T-helper 22 cell (primary cell): Measurements from ENCODE around the gene LPA.
"Not testable (repeated sequence)": the region's sequence is repeated elsewhere in the genome, so short reads cannot be mapped to it uniquely, and the experiment has no call there.

Experiments used
- DNase-seq: peaks from one replicate; pipeline ENCODE4 v3.0.0-alpha.2; 2020; ENCODE audit warnings: low read depth

LPA gene

GRCh38 chr6:160664198-160664597, at the start of gene LPA:
Gene LPA, minus strand, starts transcription at chr6:160664275. Its CDS starts 61 bp downstream, at chr6:160664214.
- not testable (repeated sequence) for DNase-seq

GRCh38 chr6:160708993-160709392, 44.9 kb upstream of the LPA start:
- not testable (repeated sequence) for DNase-seq

GRCh38 chr6:160704688-160705087, 40.6 kb upstream of the LPA start:
- DNase-seq = not testable (repeated sequence)

- DNase-seq = not testable (repeated sequence)
These were observed 38.0 kb upstream of the LPA start, which contains the start of gene PLG for GRCh38 chr6:160701918-160702680. Gene PLG, plus strand, starts transcription at chr6:160702244. Its CDS starts 61 bp downstream, at chr6:160702305.

- DNase-seq = no peak
These were observed 33.8 kb upstream of the LPA start for GRCh38 chr6:160697826-160698225.

- DNase-seq = not testable (repeated sequence)
These were observed 32.8 kb upstream of the LPA start for GRCh38 chr6:160696884-160697283.

GRCh38 chr6:160695622-160696021, 31.5 kb upstream of the LPA start:
- not testable (repeated sequence) for DNase-seq

GRCh38 chr6:160695025-160695424, 30.9 kb upstream of the LPA start:
- not testable (repeated sequence) for DNase-seq

- no peak for DNase-seq
These were observed 28.4 kb upstream of the LPA start for GRCh38 chr6:160692369-160692959.

GRCh38 chr6:160691617-160692016, 27.5 kb upstream of the LPA start:
- DNase-seq = no peak

GRCh38 chr6:160690458-160690857, 26.4 kb upstream of the LPA start:
- DNase-seq = no peak

GRCh38 chr6:160685762-160686450, 21.8 kb upstream of the LPA start:
- no peak for DNase-seq

- not testable (repeated sequence) for DNase-seq
These were observed 21.2 kb upstream of the LPA start for GRCh38 chr6:160685101-160685761.

GRCh38 chr6:160679402-160679769, 15.3 kb upstream of the LPA start:
- no peak for DNase-seq

- DNase-seq = no peak
These were observed 14.8 kb upstream of the LPA start for GRCh38 chr6:160678744-160679401.

GRCh38 chr6:160678230-160678629, 14.2 kb upstream of the LPA start:
- DNase-seq = no peak

GRCh38 chr6:160676418-160676817, 12.3 kb upstream of the LPA start:
- DNase-seq = not testable (repeated sequence)

- DNase-seq = no peak
These were observed 4.5 kb upstream of the LPA start for GRCh38 chr6:160668589-160668988.

GRCh38 chr6:160667639-160668481, 3.8 kb upstream of the LPA start:
- DNase-seq = no peak

GRCh38 chr6:160662842-160663241, 1.2 kb downstream of the LPA start:
- DNase-seq = no peak

- DNase-seq = no peak
These were observed 1.6 kb downstream of the LPA start for GRCh38 chr6:160662429-160662828.
